HUES6 (cell line): Measurements from ENCODE around the gene RBFOX2.

Experiments used
- H3K27ac ChIP-seq: 2 replicates; pipeline ENCODE4 v1.7.0; 2013; ENCODE audit warnings: low read depth, mild to moderate bottlenecking, low read length, inconsistent platforms
- H3K27me3 ChIP-seq: 2 replicates; pipeline ENCODE4 v1.6.1; 2013; ENCODE audit warnings: low read length; ENCODE audit not compliant: control insufficient read depth, insufficient read depth
- H3K36me3 ChIP-seq: 2 replicates; pipeline ENCODE4 v1.6.1; 2013; ENCODE audit warnings: low read length; ENCODE audit not compliant: control insufficient read depth, insufficient read depth
- H3K4me1 ChIP-seq: 2 replicates; pipeline ENCODE4 v1.6.1; 2013; ENCODE audit warnings: low read length; ENCODE audit not compliant: control insufficient read depth, insufficient read depth
- H3K4me3 ChIP-seq: 2 replicates; pipeline ENCODE4 v1.5.1; 2013; ENCODE audit warnings: low read depth, low read length
- H3K9ac ChIP-seq: one replicate; pipeline ENCODE4 v1.6.1; 2013; ENCODE audit warnings: mild to moderate bottlenecking, low read length
- H3K9me3 ChIP-seq: 2 replicates; pipeline ENCODE4 v1.6.1; 2013; ENCODE audit warnings: low read depth, low read length; ENCODE audit not compliant: control insufficient read depth, insufficient read depth

Gene RBFOX2

GRCh38 chr22:35958334-35958733 lies 70.3 kb downstream of the RBFOX2 start:
- H3K4me1 ChIP-seq, result peaks cover 23% of the 10 kb centered on the region
- H3K27ac ChIP-seq, result no peak overlapping the region
- no peaks in the 10 kb centered on the region for H3K36me3 ChIP-seq
- no peak overlapping the region for H3K4me3 ChIP-seq
- no peaks in the 10 kb centered on the region for H3K9me3 ChIP-seq
- no peak overlapping the region for H3K9ac ChIP-seq
- no peaks in the 10 kb centered on the region for H3K27me3 ChIP-seq

GRCh38 chr22:35957589-35957988 lies 71.0 kb downstream of the RBFOX2 start:
- no peaks in the 10 kb centered on the region for H3K27me3 ChIP-seq
- no peak overlapping the region for H3K4me3 ChIP-seq
- no peaks in the 10 kb centered on the region for H3K9me3 ChIP-seq
- H3K9ac ChIP-seq, result no peak overlapping the region
- peaks cover 23% of the 10 kb centered on the region for H3K4me1 ChIP-seq
- H3K27ac ChIP-seq, result no peak overlapping the region
- H3K36me3 ChIP-seq, result no peaks in the 10 kb centered on the region

GRCh38 chr22:35956850-35957249 lies 71.8 kb downstream of the RBFOX2 start:
- H3K36me3 ChIP-seq, result no peaks in the 10 kb centered on the region
- no peaks in the 10 kb centered on the region for H3K9me3 ChIP-seq
- H3K27ac ChIP-seq, result no peak overlapping the region
- no peak overlapping the region for H3K4me3 ChIP-seq
- H3K4me1 ChIP-seq, result peaks cover 18% of the 10 kb centered on the region
- no peak overlapping the region for H3K9ac ChIP-seq
- H3K27me3 ChIP-seq, result no peaks in the 10 kb centered on the region

GRCh38 chr22:35955546-35955945 lies 73.1 kb downstream of the RBFOX2 start:
- no peaks in the 10 kb centered on the region for H3K27me3 ChIP-seq
- H3K9ac ChIP-seq, result no peak overlapping the region
- H3K9me3 ChIP-seq, result no peaks in the 10 kb centered on the region
- no peak overlapping the region for H3K27ac ChIP-seq
- no peak overlapping the region for H3K4me3 ChIP-seq
- peaks cover 5% of the 10 kb centered on the region for H3K4me1 ChIP-seq
- no peaks in the 10 kb centered on the region for H3K36me3 ChIP-seq

- Histone ChIP-seq H3K9ac (no peak overlapping the region), H3K9me3 (no peaks in the 10 kb centered on the region), H3K27me3 (no peaks in the 10 kb centered on the region), H3K4me3 (no peak overlapping the region), H3K27ac (no peak overlapping the region), H3K36me3 (no peaks in the 10 kb centered on the region), H3K4me1 (no peaks in the 10 kb centered on the region)
Measured at GRCh38 chr22:35952576-35952975, 76.0 kb downstream of the RBFOX2 start.

GRCh38 chr22:35950262-35950661 lies 78.4 kb downstream of the RBFOX2 start:
- H3K27ac ChIP-seq, result no peak overlapping the region

GRCh38 chr22:35949243-35949642 lies 79.4 kb downstream of the RBFOX2 start:
- Histone ChIP-seq H3K36me3 (no peaks in the 10 kb centered on the region), H3K4me1 (no peaks in the 10 kb centered on the region), H3K4me3 (no peak overlapping the region), H3K27ac (no peak overlapping the region), H3K27me3 (no peaks in the 10 kb centered on the region), H3K9me3 (no peaks in the 10 kb centered on the region), H3K9ac (no peak overlapping the region)

More at GRCh38 chr22:35950262-35950661, 78.4 kb downstream of the RBFOX2 start:
- no peaks in the 10 kb centered on the region for H3K4me1 ChIP-seq
- no peaks in the 10 kb centered on the region for H3K27me3 ChIP-seq
- no peak overlapping the region for H3K9ac ChIP-seq
- H3K36me3 ChIP-seq, result no peaks in the 10 kb centered on the region
- H3K4me3 ChIP-seq, result no peak overlapping the region
- no peaks in the 10 kb centered on the region for H3K9me3 ChIP-seq

GRCh38 chr22:35947794-35948425 lies 80.7 kb downstream of the RBFOX2 start:
- Histone ChIP-seq H3K9ac (no peak overlapping the region), H3K4me1 (no peaks in the 10 kb centered on the region), H3K27ac (no peak overlapping the region), H3K27me3 (no peaks in the 10 kb centered on the region), H3K36me3 (no peaks in the 10 kb centered on the region), H3K4me3 (no peak overlapping the region), H3K9me3 (no peaks in the 10 kb centered on the region)

GRCh38 chr22:35944458-35944857 lies 84.2 kb downstream of the RBFOX2 start:
- no peak overlapping the region for H3K27ac ChIP-seq
- H3K36me3 ChIP-seq, result no peaks in the 10 kb centered on the region
- no peaks in the 10 kb centered on the region for H3K4me1 ChIP-seq
- no peaks in the 10 kb centered on the region for H3K27me3 ChIP-seq
- no peak overlapping the region for H3K4me3 ChIP-seq
- no peaks in the 10 kb centered on the region for H3K9me3 ChIP-seq
- no peak overlapping the region for H3K9ac ChIP-seq

GRCh38 chr22:35940166-35940565 lies 88.5 kb downstream of the RBFOX2 start:
- no peaks in the 10 kb centered on the region for H3K9me3 ChIP-seq
- H3K9ac ChIP-seq, result no peak overlapping the region
- no peak overlapping the region for H3K4me3 ChIP-seq
- peaks cover 8% of the 10 kb centered on the region for H3K36me3 ChIP-seq
- H3K27ac ChIP-seq, result no peak overlapping the region
- H3K27me3 ChIP-seq, result no peaks in the 10 kb centered on the region
- no peaks in the 10 kb centered on the region for H3K4me1 ChIP-seq

GRCh38 chr22:35938226-35938625 lies 90.4 kb downstream of the RBFOX2 start:
- 0 out of 2 replicates have a peak, but pooled peaks cover 4% of the 10 kb centered on the region for H3K4me1 ChIP-seq
- H3K9me3 ChIP-seq, result no peaks in the 10 kb centered on the region
- H3K27me3 ChIP-seq, result no peaks in the 10 kb centered on the region
- H3K4me3 ChIP-seq, result no peak overlapping the region
- H3K9ac ChIP-seq, result no peak overlapping the region
- H3K36me3 ChIP-seq, result peaks cover 9% of the 10 kb centered on the region
- no peak overlapping the region for H3K27ac ChIP-seq
